GM23338 (cell line): Measurements from ENCODE around the gene CEP68. TPM values are rescaled to one million over a fixed set of nuclear protein-coding genes. Genes with fewer than 3 reads are reported as not detected.

ENCODE experiments used
- ATAC-seq: fragments of 200-7000 bp; cut with Tn5 transposase; 3 replicates; pipeline ENCODE4 v1.9.1; 2020
- DNase-seq: peaks from one replicate; pipeline ENCODE4 v3.0.0-alpha.2; 2015; ENCODE audit warnings: low spot score
- H2AFZ ChIP-seq: fragments of 200-600 bp; sonication (generic); 2 replicates; pipeline ENCODE4 v1.8.0; 2016; ENCODE audit warnings: antibody characterized with exemption, mild to moderate bottlenecking, moderate library complexity
- H3F3A ChIP-seq: fragments of 200-600 bp; sonication (generic); replicated peaks from 2 replicates; pipeline ENCODE4 v1.8.0; 2017; ENCODE audit warnings: antibody characterized with exemption, mixed run types, low read depth
- H3K27ac ChIP-seq: fragments of 200-600 bp; sonication (generic); 2 replicates; pipeline ENCODE4 v1.6.1; 2016; ENCODE audit warnings: low read depth
- H3K27me3 ChIP-seq: fragments of 200-600 bp; sonication (generic); 2 replicates; pipeline ENCODE4 v1.8.0; 2016; ENCODE audit warnings: mild to moderate bottlenecking, mixed run types, moderate library complexity; ENCODE audit not compliant: insufficient read depth
- H3K36me3 ChIP-seq: fragments of 200-600 bp; sonication (generic); 2 replicates; pipeline ENCODE4 v1.8.0; 2016; ENCODE audit warnings: mild to moderate bottlenecking; ENCODE audit not compliant: insufficient read depth
- H3K4me1 ChIP-seq: fragments of 200-600 bp; sonication (generic); 2 replicates; pipeline ENCODE4 v1.8.0; 2016; ENCODE audit warnings: mild to moderate bottlenecking, moderate library complexity; ENCODE audit not compliant: insufficient read depth
- H3K4me2 ChIP-seq: fragments of 200-600 bp; sonication (generic); 2 replicates; pipeline ENCODE4 v1.7.1; 2017; ENCODE audit warnings: mixed run types
- H3K4me3 ChIP-seq: fragments of 200-600 bp; sonication (generic); 2 replicates; pipeline ENCODE4 v1.6.1; 2016; ENCODE audit warnings: mixed run types
- H3K79me2 ChIP-seq: fragments of 200-600 bp; sonication (generic); replicated peaks from 2 replicates; pipeline ENCODE4 v1.8.0; 2017; ENCODE audit warnings: mild to moderate bottlenecking; ENCODE audit not compliant: insufficient read depth
- H3K9me2 ChIP-seq: fragments of 200-600 bp; sonication (generic); 2 replicates; pipeline ENCODE4 v1.8.0; 2017; ENCODE audit not compliant: insufficient read depth
- H4K20me1 ChIP-seq: fragments of 200-600 bp; sonication (generic); replicated peaks from 2 replicates; pipeline ENCODE4 v1.8.0; 2017; ENCODE audit warnings: mild to moderate bottlenecking; ENCODE audit not compliant: insufficient read depth
- H3K27ac Mint-ChIP-seq: 2 replicates; pipeline ENCODE4 v1.8.0; 2020; ENCODE audit warnings: inconsistent platforms, mild to moderate bottlenecking, moderate library complexity, mixed read lengths
- H3K27me3 Mint-ChIP-seq: 3 replicates; pipeline ENCODE4 v1.8.0; 2022; ENCODE audit warnings: low read depth, mild to moderate bottlenecking, moderate library complexity, mixed read lengths, inconsistent platforms; ENCODE audit not compliant: insufficient read depth, poor library complexity
- H3K36me3 Mint-ChIP-seq: 3 replicates; pipeline ENCODE4 v1.8.0; 2021; ENCODE audit warnings: low read depth, mild to moderate bottlenecking, inconsistent platforms, moderate library complexity, mixed read lengths
- H3K4me1 Mint-ChIP-seq: 3 replicates; pipeline ENCODE4 v1.8.0; 2020; ENCODE audit warnings: mild to moderate bottlenecking, inconsistent platforms, mixed read lengths
- H3K4me3 Mint-ChIP-seq: 3 replicates; pipeline ENCODE4 v1.8.0; 2021; ENCODE audit warnings: moderate library complexity, mild to moderate bottlenecking, inconsistent platforms, mixed read lengths
- H3K9me3 Mint-ChIP-seq: 3 replicates; pipeline ENCODE4 v1.8.0; 2020; ENCODE audit warnings: moderate library complexity, mild to moderate bottlenecking, inconsistent platforms, mixed read lengths
- CREB1 ChIP-seq: fragments of 250-450 bp; sonication (Bioruptor Pico); IDR thresholded peaks from 2 replicates; pipeline ENCODE4 v1.5.0; 2020; ENCODE audit warnings: low read depth, mild to moderate bottlenecking, moderate library complexity
- EZH2phosphoT487 ChIP-seq: fragments of 200-600 bp; sonication (generic); IDR thresholded peaks from one replicate; pipeline ENCODE4 v1.8.1; 2018; ENCODE audit warnings: antibody characterized with exemption; ENCODE audit not compliant: unreplicated experiment
- JUNB ChIP-seq: IDR thresholded peaks from one replicate; pipeline ENCODE4 v1.6.1; 2016; ENCODE audit warnings: antibody characterized with exemption; ENCODE audit not compliant: unreplicated experiment
- NANOG ChIP-seq: IDR thresholded peaks from 2 replicates; pipeline ENCODE4 v1.6.1; 2016; ENCODE audit warnings: antibody characterized with exemption, borderline replicate concordance
- POLR2AphosphoS5 ChIP-seq: IDR thresholded peaks from 2 replicates; pipeline ENCODE4 v1.6.1; 2016; ENCODE audit warnings: antibody characterized with exemption, low read depth
- STAT1 ChIP-seq: IDR thresholded peaks from one replicate; pipeline ENCODE4 v1.6.1; 2016; ENCODE audit warnings: antibody characterized with exemption; ENCODE audit not compliant: unreplicated experiment
- ZNF114 ChIP-seq: fragments of 250-450 bp; sonication (Bioruptor Pico); IDR thresholded peaks from 2 replicates; pipeline ENCODE4 v1.5.0; 2020; ENCODE audit warnings: mild to moderate bottlenecking, moderate library complexity
- ZNF331 ChIP-seq: fragments of 250-450 bp; sonication (Bioruptor Pico); IDR thresholded peaks from 2 replicates; pipeline ENCODE4 v1.5.0; 2020; ENCODE audit warnings: low read depth, mild to moderate bottlenecking, moderate library complexity
- polyA plus RNA-seq: library from polyadenylated mRNA; unstranded; fragments of >200 nt; fragmentation: Nextera tagmentation; extraction: Ambion mirVana; gene quantifications from 2 replicates; pipeline ENCODE4 v1.2.1, GENCODE V29; 2016
- total RNA-seq: library from RNA; depleted of rRNA; stranded (reverse); fragments of >200 nt; shearing (Covaris generic); gene quantifications from 2 replicates; pipeline ENCODE4 v1.2.3, GENCODE V29; 2014
- TF ChIP-seq, protein P1 (sequence below), 2 experiments: fragments of 200-600 bp in 1 of 2; sonication (generic) in 1 of 2; conservative IDR thresholded peaks; 2 replicates each; pipeline versions ENCODE4 v1.5.1 to v1.6.1; 2016 to 2017; ENCODE audit warnings: antibody characterized with exemption in 2 of 2, low read depth in 2 of 2, mild to moderate bottlenecking in 2 of 2, moderate library complexity in 1 of 2
- TF ChIP-seq, protein P2 (sequence below): fragments of 250-450 bp; sonication (Bioruptor Pico); IDR thresholded peaks from 2 replicates; pipeline ENCODE4 v1.5.0; 2020; ENCODE audit warnings: mild to moderate bottlenecking, moderate library complexity
- TF ChIP-seq, protein P3 (sequence below): IDR thresholded peaks from 2 replicates; pipeline ENCODE4 v1.6.1; 2016; ENCODE audit warnings: antibody characterized with exemption

CEP68 gene
- total and polyA plus RNA-seq, 2 experiments from 2014 or later = 13.0 to 24.4 TPM

DNA sequence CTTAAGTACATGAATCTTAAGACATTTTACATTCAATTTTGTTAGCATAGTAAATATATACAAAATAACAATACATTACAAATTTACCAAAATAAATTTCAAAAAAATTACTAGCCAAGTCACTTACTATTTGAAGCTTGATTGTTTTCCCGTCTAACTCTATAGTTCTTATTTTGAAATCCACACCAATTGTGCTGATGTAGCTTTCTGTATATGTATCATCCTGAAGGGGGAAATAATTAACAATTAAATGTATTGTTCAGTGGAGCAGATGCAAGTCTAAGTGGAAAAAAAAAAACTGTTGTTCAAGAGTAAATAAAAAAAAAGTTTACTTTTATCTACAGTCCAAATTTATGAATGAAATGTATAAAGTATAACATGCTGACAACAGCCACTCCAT lies 41.6 kb downstream of the CEP68 start (continued):
- TF ChIP-seq, protein P1, sequence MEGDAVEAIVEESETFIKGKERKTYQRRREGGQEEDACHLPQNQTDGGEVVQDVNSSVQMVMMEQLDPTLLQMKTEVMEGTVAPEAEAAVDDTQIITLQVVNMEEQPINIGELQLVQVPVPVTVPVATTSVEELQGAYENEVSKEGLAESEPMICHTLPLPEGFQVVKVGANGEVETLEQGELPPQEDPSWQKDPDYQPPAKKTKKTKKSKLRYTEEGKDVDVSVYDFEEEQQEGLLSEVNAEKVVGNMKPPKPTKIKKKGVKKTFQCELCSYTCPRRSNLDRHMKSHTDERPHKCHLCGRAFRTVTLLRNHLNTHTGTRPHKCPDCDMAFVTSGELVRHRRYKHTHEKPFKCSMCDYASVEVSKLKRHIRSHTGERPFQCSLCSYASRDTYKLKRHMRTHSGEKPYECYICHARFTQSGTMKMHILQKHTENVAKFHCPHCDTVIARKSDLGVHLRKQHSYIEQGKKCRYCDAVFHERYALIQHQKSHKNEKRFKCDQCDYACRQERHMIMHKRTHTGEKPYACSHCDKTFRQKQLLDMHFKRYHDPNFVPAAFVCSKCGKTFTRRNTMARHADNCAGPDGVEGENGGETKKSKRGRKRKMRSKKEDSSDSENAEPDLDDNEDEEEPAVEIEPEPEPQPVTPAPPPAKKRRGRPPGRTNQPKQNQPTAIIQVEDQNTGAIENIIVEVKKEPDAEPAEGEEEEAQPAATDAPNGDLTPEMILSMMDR (conservative IDR thresholded peaks at IDR 0.05; ENCODE audit: low read depth in 2 of 2) = no peak
- no peak for TF ChIP-seq CREB1

DNA sequence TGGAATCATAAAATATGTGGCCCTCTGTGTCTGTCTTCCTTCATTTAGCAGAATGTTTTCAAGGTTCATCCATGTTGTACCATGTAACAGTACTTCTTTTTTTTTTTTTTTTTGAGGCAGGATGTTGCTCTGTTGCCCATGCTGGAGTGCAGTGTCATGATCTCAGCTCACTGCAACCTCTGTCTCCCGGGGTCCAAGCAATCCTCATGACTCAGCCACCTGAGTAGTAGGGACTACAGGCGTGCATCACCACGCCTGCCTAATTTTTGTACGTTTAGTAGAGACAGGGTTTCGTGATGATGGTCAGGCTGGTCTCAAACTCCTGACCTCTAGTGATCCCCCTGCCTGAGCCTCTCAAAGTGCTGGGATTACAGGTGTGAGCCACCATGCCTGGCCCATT lies 42.5 kb downstream of the CEP68 start:
- no peaks in the 10 kb centered on the region for H3K4me1 Mint-ChIP-seq
- H3K4me1 ChIP-seq = no peaks in the 10 kb centered on the region
- no peak overlapping the region for H3K4me3 ChIP-seq
- no peak overlapping the region for H3K4me3 Mint-ChIP-seq
- H3K27ac Mint-ChIP-seq = 0 out of 2 replicates have a peak overlapping the region, but pooled peaks have one; percentile 27
- no peak overlapping the region for H2AFZ ChIP-seq
- no peaks in the 10 kb centered on the region for H3K9me2 ChIP-seq
- peaks cover 33% of the 10 kb centered on the region for H3K79me2 ChIP-seq
- H3F3A ChIP-seq = no peaks in the 10 kb centered on the region
- H3K36me3 ChIP-seq = peaks cover 13% of the 10 kb centered on the region; the same call in 1 of the 2 replicates
- H3K4me2 ChIP-seq = no peak overlapping the region
- no peak for DNase-seq
- no peaks in the 10 kb centered on the region for H3K27me3 Mint-ChIP-seq
- no peak for ATAC-seq
- peaks cover 30% of the 10 kb centered on the region; the same call in 2 of the 3 replicates for H3K36me3 Mint-ChIP-seq
- H3K27me3 ChIP-seq = no peaks in the 10 kb centered on the region
- H3K27ac ChIP-seq = no peak overlapping the region
- H4K20me1 ChIP-seq = peaks cover 15% of the 10 kb centered on the region
- H3K9me3 Mint-ChIP-seq = no peaks in the 10 kb centered on the region
- TF ChIP-seq POLR2AphosphoS5 (no peak), STAT1 (no peak), ZNF114 (CRISPR knock-in tag) (no peak), NANOG (no peak), EZH2phosphoT487 (no peak), CREB1 (no peak), ZNF331 (CRISPR knock-in tag) (no peak), JUNB (no peak)
- TF ChIP-seq, protein P1 (conservative IDR thresholded peaks at IDR 0.05; ENCODE audit: low read depth in 2 of 2) = no peak
- TF ChIP-seq, protein P2, sequence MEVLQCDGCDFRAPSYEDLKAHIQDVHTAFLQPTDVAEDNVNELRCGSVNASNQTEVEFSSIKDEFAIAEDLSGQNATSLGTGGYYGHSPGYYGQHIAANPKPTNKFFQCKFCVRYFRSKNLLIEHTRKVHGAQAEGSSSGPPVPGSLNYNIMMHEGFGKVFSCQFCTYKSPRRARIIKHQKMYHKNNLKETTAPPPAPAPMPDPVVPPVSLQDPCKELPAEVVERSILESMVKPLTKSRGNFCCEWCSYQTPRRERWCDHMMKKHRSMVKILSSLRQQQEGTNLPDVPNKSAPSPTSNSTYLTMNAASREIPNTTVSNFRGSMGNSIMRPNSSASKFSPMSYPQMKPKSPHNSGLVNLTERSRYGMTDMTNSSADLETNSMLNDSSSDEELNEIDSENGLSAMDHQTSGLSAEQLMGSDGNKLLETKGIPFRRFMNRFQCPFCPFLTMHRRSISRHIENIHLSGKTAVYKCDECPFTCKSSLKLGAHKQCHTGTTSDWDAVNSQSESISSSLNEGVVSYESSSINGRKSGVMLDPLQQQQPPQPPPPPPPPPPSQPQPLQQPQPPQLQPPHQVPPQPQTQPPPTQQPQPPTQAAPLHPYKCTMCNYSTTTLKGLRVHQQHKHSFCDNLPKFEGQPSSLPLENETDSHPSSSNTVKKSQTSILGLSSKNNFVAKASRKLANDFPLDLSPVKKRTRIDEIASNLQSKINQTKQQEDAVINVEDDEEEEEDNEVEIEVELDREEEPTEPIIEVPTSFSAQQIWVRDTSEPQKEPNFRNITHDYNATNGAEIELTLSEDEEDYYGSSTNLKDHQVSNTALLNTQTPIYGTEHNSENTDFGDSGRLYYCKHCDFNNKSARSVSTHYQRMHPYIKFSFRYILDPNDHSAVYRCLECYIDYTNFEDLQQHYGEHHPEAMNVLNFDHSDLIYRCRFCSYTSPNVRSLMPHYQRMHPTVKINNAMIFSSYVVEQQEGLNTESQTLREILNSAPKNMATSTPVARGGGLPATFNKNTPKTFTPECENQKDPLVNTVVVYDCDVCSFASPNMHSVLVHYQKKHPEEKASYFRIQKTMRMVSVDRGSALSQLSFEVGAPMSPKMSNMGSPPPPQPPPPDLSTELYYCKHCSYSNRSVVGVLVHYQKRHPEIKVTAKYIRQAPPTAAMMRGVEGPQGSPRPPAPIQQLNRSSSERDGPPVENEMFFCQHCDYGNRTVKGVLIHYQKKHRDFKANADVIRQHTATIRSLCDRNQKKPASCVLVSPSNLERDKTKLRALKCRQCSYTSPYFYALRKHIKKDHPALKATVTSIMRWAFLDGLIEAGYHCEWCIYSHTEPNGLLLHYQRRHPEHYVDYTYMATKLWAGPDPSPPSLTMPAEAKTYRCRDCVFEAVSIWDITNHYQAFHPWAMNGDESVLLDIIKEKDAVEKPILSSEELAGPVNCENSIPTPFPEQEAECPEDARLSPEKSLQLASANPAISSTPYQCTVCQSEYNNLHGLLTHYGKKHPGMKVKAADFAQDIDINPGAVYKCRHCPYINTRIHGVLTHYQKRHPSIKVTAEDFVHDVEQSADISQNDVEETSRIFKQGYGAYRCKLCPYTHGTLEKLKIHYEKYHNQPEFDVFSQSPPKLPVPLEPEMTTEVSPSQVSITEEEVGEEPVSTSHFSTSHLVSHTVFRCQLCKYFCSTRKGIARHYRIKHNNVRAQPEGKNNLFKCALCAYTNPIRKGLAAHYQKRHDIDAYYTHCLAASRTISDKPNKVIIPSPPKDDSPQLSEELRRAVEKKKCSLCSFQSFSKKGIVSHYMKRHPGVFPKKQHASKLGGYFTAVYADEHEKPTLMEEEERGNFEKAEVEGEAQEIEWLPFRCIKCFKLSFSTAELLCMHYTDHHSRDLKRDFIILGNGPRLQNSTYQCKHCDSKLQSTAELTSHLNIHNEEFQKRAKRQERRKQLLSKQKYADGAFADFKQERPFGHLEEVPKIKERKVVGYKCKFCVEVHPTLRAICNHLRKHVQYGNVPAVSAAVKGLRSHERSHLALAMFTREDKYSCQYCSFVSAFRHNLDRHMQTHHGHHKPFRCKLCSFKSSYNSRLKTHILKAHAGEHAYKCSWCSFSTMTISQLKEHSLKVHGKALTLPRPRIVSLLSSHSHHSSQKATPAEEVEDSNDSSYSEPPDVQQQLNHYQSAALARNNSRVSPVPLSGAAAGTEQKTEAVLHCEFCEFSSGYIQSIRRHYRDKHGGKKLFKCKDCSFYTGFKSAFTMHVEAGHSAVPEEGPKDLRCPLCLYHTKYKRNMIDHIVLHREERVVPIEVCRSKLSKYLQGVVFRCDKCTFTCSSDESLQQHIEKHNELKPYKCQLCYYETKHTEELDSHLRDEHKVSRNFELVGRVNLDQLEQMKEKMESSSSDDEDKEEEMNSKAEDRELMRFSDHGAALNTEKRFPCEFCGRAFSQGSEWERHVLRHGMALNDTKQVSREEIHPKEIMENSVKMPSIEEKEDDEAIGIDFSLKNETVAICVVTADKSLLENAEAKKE (CRISPR knock-in tag) = no peak
- TF ChIP-seq, protein P3, sequence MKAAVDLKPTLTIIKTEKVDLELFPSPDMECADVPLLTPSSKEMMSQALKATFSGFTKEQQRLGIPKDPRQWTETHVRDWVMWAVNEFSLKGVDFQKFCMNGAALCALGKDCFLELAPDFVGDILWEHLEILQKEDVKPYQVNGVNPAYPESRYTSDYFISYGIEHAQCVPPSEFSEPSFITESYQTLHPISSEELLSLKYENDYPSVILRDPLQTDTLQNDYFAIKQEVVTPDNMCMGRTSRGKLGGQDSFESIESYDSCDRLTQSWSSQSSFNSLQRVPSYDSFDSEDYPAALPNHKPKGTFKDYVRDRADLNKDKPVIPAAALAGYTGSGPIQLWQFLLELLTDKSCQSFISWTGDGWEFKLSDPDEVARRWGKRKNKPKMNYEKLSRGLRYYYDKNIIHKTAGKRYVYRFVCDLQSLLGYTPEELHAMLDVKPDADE = no peak
